Stomach (tissue), 9 donors: Measurements from ENCODE around the gene PCSK9. TPM values are rescaled to one million over a fixed set of nuclear protein-coding genes. Genes with fewer than 3 reads are reported as not detected.

Experiments
- DNase-seq, 2 donors: peaks; one replicate each; pipeline versions ENCODE4 v3.0.0 to v3.0.0-alpha.2; 2013 to 2019
- H3K27ac ChIP-seq, 5 donors: fragments of 200-600 bp in 4 of 5; sonication (generic) in 4 of 5; one replicate each; pipeline ENCODE4 v1.5.1; 2013 to 2019; ENCODE audit warnings: mild to moderate bottlenecking in 1 of 5, moderate library complexity in 1 of 5
- H3K27me3 ChIP-seq, 3 donors: fragments of 200-600 bp; sonication (generic); one replicate each; pipeline ENCODE4 v1.5.1; 2017 to 2019; ENCODE audit warnings: mixed run types in 1 of 3
- H3K36me3 ChIP-seq, 4 donors: fragments of 200-600 bp; sonication (generic); 1 replicate in 3 of 4; 2 replicates in 1 of 4; pipeline ENCODE4 v1.5.1; 2016 to 2019
- H3K4me1 ChIP-seq, 4 donors: fragments of 200-600 bp; sonication (generic); one replicate each; pipeline ENCODE4 v1.5.1; 2016 to 2019
- H3K4me3 ChIP-seq, 4 donors: fragments of 200-600 bp; sonication (generic) in 3 of 4; one replicate each; pipeline ENCODE4 v1.5.1; 2016 to 2019; ENCODE audit warnings: mild to moderate bottlenecking in 1 of 4
- H3K9me3 ChIP-seq, 4 donors: fragments of 200-600 bp; sonication (generic); one replicate each; pipeline ENCODE4 v1.5.1; 2016 to 2019
- EP300 ChIP-seq: sonication (generic); formaldehyde crosslinking; IDR thresholded peaks from one replicate; pipeline ENCODE4 v1.6.1; 2017; ENCODE audit warnings: antibody characterized with exemption
- POLR2A ChIP-seq, 4 donors: fragments of 450-650 bp; IDR thresholded peaks; one replicate each; pipeline ENCODE4 v1.6.1; 2016; ENCODE audit warnings: antibody characterized with exemption in 4 of 4, control low read depth in 2 of 4, mild to moderate bottlenecking in 1 of 4, moderate library complexity in 1 of 4
- POLR2AphosphoS5 ChIP-seq, 3 donors: sonication (generic); formaldehyde crosslinking; IDR thresholded peaks; one replicate each; pipeline ENCODE4 v1.6.1; 2016; ENCODE audit warnings: antibody characterized with exemption in 3 of 3
- WGBS, 5 donors: extraction: QIAGEN DNeasy Blood & Tissue Kit in 3 of 5; methylation state at CpG; one replicate each; pipeline versions ENCODE4 v1.1.5 to v1.1.7; 2013 to 2018; 5-methylcytosine and 5-hydroxymethylcytosine counted together
- intact Hi-C: fragments of 100-400 bp; cut with DNase I; formaldehyde crosslinking; loops from one replicate; pipeline ENCODE4 v1.15.1; 2023; ENCODE audit warnings: low total_unique reads
- polyA plus RNA-seq, 3 donors: library from polyadenylated mRNA; stranded (reverse); fragments of 200-250 nt; gene quantifications; one replicate each; pipeline ENCODE4 v1.2.3, GENCODE V29; 2013
- total RNA-seq, 5 donors: library from RNA; depleted of rRNA; stranded (reverse); fragments of >200 nt; gene quantifications; one replicate each; pipeline versions ENCODE4 v1.1.0 to v1.2.3, GENCODE V29; 2014 to 2016
- TF ChIP-seq, protein P1 (sequence below), 7 experiments: fragments of 450-650 bp in 4 of 7; fragments of 200-600 bp in 3 of 7; sonication (generic) in 3 of 7; IDR thresholded peaks; one replicate each; pipeline ENCODE4 v1.5.1; 2016 to 2019; ENCODE audit warnings: antibody characterized with exemption in 7 of 7, control low read depth in 2 of 7, mild to moderate bottlenecking in 1 of 7
- donor health status: healthy with polysubstance abuse.
- donor health status: Bipolar disorder and iron deficiency.
- donor health status: healthy.

Gene PCSK9
- total and polyA plus RNA-seq, 8 donors = 1.1 to 26.1 (median 2.6) TPM; not detected in 2

DNA sequence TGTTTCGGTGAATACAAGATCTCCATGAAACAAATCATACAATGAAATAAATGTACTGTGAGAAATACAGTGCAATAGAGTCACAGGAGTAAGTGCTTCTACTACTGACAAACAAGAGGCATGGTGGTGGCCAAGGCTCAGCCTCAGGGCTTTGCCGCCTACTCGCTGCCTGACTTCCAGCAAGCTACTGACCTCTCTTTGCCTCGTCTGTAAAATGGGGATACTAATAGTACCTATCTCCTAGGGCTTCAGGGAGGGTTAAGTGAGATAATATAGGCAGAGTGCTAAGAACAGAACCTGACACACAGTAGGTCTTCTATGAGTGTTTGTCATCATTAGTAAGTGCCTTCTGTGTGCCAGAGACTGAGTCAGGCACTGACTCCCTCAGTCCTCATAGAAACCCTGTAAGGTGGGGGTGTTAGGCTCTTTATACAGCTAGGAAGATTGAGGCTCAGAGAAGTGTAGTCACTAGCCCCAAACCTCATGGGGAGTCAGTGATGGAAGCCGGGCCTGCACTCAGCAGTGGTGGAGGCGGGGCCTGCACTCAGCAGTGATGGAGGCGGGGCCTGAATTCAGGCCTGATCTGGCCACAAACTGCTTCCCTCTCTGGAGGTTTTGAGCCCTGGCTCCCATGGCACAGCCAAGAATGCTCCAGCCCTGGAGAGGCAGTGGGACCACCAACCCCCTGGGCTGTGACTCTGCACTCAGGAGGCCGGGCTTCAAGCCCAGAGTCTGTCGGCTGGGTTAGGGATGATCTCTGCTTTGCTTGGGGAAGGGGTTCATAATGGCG lies 33.8 kb upstream of the PCSK9 start:
- WGBS, 5 donors = 84 to 94% (median 87%) methylated on average over 4 to 10 of the region's 10 CpGs
- TF ChIP-seq EP300 = no peak
- no peak for TF ChIP-seq POLR2AphosphoS5 (IDR thresholded peaks at IDR 0.05)
- TF ChIP-seq, protein P1, sequence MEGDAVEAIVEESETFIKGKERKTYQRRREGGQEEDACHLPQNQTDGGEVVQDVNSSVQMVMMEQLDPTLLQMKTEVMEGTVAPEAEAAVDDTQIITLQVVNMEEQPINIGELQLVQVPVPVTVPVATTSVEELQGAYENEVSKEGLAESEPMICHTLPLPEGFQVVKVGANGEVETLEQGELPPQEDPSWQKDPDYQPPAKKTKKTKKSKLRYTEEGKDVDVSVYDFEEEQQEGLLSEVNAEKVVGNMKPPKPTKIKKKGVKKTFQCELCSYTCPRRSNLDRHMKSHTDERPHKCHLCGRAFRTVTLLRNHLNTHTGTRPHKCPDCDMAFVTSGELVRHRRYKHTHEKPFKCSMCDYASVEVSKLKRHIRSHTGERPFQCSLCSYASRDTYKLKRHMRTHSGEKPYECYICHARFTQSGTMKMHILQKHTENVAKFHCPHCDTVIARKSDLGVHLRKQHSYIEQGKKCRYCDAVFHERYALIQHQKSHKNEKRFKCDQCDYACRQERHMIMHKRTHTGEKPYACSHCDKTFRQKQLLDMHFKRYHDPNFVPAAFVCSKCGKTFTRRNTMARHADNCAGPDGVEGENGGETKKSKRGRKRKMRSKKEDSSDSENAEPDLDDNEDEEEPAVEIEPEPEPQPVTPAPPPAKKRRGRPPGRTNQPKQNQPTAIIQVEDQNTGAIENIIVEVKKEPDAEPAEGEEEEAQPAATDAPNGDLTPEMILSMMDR (IDR thresholded peaks at IDR 0.05) = no peak
- TF ChIP-seq POLR2A (IDR thresholded peaks at IDR 0.05) = no peak
- intact Hi-C loops = no loop called here
- Histone ChIP-seq H3K9me3 (no peaks in the 10 kb centered on the region), H3K36me3 (no peaks in the 10 kb centered on the region), H3K4me1 (no peaks in the 10 kb centered on the region), H3K27me3 (peaks cover 0 to 11% (median 2%) of the 10 kb centered on the region in 3 donors), H3K27ac (no peak overlapping the region), H3K4me3 (no peak overlapping the region)
- DNase-seq = no peak

DNA sequence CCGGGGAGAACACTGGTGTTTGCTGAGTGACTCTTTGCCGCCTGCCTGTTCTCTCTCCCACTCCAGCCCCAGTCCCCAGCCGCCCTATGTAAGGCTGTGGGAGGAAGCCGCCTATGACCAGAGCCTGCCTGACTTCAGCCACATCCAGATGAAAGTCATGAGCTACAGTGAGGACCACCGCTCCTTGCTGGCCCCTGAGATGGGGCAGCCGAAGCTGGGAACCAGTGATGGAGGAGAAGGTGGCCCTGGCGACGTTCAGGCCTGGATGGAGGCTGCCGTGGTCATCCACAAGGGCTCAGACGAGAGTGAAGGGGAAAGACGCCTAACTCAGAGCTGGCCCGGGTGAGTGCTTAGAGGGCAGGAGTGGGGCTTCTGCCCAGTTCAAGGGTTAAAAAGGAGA lies 32.4 kb upstream of the PCSK9 start:
- no peaks in the 10 kb centered on the region for H3K4me1 ChIP-seq
- intact Hi-C loops = no loop called here
- TF ChIP-seq, protein P1 (IDR thresholded peaks at IDR 0.05) = no peak
- TF ChIP-seq POLR2A (IDR thresholded peaks at IDR 0.05) (no peak), POLR2AphosphoS5 (IDR thresholded peaks at IDR 0.05) (no peak), EP300 (no peak)
- WGBS, 5 donors = 90 to 93% (median 92%) methylated on average over 12 of the region's 12 CpGs
- DNase-seq = no peak
- no peak overlapping the region for H3K27ac ChIP-seq
- peaks cover 0 to 3% (median 0%) of the 10 kb centered on the region in 3 donors for H3K27me3 ChIP-seq
- H3K36me3 ChIP-seq = no peaks in the 10 kb centered on the region
- no peaks in the 10 kb centered on the region for H3K9me3 ChIP-seq
- no peak overlapping the region for H3K4me3 ChIP-seq

DNA sequence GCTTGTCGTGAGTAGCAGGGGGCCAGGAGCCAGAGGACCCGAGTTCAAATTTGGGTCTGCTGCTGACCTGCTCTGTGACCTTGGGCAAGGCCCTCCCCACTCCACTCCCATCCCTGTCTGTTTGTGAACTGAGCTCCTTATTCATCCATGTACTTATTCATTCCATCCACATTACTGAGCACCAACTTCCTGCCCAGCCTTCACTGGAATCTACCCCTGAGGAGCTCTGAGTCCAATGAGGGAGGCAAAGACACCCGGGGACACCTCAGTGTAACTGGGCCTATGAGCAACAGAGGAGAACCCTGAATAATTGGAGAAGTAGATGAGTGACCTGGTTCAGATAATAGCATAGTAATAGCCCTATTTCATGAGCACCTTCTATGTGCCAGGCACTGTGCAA lies 31.7 kb upstream of the PCSK9 start:
- no peaks in the 10 kb centered on the region for H3K9me3 ChIP-seq
- no peak overlapping the region for H3K4me3 ChIP-seq
- H3K27ac ChIP-seq = no peak overlapping the region
- DNase-seq = no peak
- TF ChIP-seq, protein P1 (IDR thresholded peaks at IDR 0.05) = no peak
- TF ChIP-seq EP300 (no peak), POLR2AphosphoS5 (IDR thresholded peaks at IDR 0.05) (no peak), POLR2A (IDR thresholded peaks at IDR 0.05) (no peak)
- H3K36me3 ChIP-seq = no peaks in the 10 kb centered on the region
- H3K27me3 ChIP-seq = peaks cover 0 to 10% (median 0%) of the 10 kb centered on the region in 3 donors
- intact Hi-C loops = no loop called here
- WGBS, 5 donors = 78 to 91% (median 80%) methylated on average over 3 of the region's 3 CpGs
- H3K4me1 ChIP-seq = no peaks in the 10 kb centered on the region

DNA sequence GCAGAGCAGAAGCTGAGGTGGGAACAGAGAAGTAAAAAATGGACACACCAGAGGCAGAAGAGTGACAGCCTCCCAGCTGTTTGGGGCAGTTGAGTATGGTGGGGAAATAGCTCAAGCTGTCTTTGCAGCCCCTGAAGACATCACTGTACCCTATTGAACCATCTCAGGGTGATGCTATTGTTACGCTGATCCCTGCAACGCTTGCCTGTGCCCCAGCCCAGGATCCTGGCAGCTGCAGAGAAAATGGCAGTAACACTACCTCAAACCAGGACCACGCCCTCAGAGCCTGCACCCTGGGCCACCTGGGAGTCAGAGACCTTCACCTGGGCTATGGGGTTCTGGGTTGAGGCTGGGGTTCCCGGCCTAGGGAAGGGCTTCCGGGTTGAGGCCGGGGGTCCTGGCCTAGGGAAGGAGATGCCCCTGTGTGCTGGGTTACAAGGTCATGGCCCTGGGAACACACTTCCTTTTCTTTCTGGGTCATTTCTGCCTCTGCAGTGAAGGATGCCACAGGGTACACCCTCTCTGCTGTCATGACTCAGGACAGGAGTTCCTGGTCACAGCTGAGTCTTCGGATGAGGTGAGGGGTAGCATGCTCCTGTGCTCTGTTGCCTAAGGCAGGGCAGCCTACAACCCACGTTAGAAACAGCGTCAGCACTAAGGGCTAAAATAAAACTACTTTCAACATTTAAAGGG lies 29.0 kb upstream of the PCSK9 start:
- no peaks in the 10 kb centered on the region for H3K36me3 ChIP-seq
- WGBS, 5 donors = 71 to 92% (median 91%) methylated on average over 6 to 9 of the region's 9 CpGs
- DNase-seq = no peak
- intact Hi-C loops = no loop called here
- peaks cover 0 to 35% (median 0%) of the 10 kb centered on the region in 3 donors for H3K27me3 ChIP-seq
- TF ChIP-seq, protein P1 (IDR thresholded peaks at IDR 0.05) = no peak
- TF ChIP-seq POLR2A (IDR thresholded peaks at IDR 0.05) (no peak), POLR2AphosphoS5 (IDR thresholded peaks at IDR 0.05) (no peak), EP300 (no peak)
- no peaks in the 10 kb centered on the region for H3K4me1 ChIP-seq
- no peak overlapping the region for H3K4me3 ChIP-seq
- H3K9me3 ChIP-seq = no peaks in the 10 kb centered on the region
- no peak overlapping the region for H3K27ac ChIP-seq
